Fibroblast of pulmonary artery (primary cell): ENCODE results near the gene POU2AF1.

ENCODE experiments used
- DNase-seq: peaks from one replicate; pipeline ENCODE4 v3.0.0-alpha.2; 2010; ENCODE audit warnings: low read depth
- H3K4me3 ChIP-seq: replicated peaks from 2 replicates; pipeline ENCODE4 v1.5.1; 2011; ENCODE audit warnings: low read depth, mild to moderate bottlenecking, control low read depth, low read length, moderate library complexity
- TF ChIP-seq, protein P1 (sequence below): IDR thresholded peaks from 2 replicates; pipeline ENCODE4 v1.5.1; 2011; ENCODE audit warnings: mild to moderate bottlenecking, control low read depth, low read length, inconsistent platforms; ENCODE audit errors: missing control alignments

The POU2AF1 gene

DNA sequence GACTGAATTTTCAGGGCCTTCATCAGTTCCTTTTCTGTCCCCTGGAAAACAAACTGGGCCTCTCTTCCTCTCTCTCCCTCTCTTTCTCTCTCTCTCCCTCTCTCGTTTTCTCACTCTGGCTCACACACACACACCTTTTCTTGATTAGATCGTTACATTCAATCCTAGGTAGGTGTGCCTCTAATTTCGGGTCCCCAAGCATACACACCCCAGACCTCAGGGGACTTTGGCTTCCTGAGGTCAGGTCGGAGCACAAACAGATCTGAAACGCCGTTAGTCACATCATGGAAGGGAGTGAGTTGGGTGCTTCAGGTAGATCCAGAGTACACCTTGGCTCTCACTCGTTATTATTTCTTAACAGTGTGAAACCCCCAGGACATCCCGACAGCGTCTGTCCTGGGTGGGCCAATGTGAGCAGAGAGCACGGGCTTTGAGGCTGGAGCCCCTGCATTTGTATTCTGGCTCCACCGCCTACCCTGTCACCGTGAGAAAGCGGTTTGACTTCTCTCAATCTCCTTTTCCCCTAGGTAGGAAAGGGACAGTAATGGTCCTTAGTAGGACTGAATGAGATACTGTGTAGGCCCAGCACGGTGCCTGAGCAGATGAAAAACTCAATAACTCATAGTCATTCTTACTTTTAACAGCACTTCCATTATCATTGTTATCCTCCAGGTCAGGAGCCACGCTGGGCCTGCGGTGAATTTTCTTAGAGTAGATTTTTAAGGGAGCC, 37.3 kb upstream of the POU2AF1 start:
- no peak for DNase-seq
- H3K4me3 ChIP-seq = no peak overlapping the region
- TF ChIP-seq, protein P1, sequence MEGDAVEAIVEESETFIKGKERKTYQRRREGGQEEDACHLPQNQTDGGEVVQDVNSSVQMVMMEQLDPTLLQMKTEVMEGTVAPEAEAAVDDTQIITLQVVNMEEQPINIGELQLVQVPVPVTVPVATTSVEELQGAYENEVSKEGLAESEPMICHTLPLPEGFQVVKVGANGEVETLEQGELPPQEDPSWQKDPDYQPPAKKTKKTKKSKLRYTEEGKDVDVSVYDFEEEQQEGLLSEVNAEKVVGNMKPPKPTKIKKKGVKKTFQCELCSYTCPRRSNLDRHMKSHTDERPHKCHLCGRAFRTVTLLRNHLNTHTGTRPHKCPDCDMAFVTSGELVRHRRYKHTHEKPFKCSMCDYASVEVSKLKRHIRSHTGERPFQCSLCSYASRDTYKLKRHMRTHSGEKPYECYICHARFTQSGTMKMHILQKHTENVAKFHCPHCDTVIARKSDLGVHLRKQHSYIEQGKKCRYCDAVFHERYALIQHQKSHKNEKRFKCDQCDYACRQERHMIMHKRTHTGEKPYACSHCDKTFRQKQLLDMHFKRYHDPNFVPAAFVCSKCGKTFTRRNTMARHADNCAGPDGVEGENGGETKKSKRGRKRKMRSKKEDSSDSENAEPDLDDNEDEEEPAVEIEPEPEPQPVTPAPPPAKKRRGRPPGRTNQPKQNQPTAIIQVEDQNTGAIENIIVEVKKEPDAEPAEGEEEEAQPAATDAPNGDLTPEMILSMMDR = no peak

DNA sequence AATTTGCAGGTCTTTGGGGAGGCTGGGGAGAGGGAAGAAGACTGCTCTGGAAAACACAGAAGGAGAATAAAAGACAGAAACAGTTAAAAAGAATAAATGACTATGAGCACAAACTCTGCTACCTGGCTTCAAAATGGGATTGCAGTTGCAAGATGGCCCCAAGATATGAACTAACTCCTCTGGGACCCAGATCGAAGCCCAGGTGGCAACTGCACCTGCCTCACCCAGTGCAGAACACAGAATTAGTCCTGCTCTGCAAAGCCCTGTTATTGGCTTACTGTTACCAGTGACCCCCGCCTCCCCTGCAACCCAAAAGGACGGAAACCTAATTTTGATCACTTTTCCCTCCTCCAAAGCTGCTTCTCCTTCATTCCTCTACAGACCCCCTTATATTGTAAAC, 35.9 kb upstream of the POU2AF1 start:
- DNase-seq = no peak
- TF ChIP-seq, protein P1 = no peak
- H3K4me3 ChIP-seq = no peak overlapping the region

DNA sequence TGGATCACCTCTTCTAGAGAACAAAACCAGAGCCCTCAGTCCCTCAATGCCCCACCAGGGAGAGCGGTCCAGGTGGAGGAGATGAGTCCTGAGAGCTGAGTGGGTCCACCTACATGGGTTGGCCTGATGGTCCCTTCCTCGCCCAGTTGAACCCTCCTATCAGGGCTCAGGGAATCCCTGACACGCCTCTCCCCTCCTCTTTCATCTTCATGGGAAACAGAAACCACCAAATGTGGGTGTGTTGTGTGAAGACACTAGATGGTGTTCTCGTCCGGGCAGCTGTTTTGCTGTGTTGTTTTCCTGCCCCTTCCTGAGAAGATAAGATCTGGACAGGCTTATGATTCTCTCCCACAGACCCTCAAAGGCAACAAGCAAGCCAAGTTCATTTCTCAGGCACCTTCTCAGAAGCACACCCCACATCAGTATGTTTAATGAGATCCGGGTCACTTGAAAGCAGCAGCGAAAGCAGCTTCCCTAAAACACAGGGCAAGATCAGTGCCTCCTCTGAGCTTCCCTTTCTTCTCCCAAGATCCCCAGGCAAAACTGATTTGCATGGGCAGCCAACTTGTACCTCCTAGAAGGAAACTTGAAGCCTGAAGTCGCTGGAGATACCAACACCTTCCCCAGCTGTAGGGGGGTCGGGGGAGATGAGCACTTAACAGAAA, 35.3 kb upstream of the POU2AF1 start:
- DNase-seq = no peak
- TF ChIP-seq, protein P1 = no peak
- H3K4me3 ChIP-seq = no peak overlapping the region

DNA sequence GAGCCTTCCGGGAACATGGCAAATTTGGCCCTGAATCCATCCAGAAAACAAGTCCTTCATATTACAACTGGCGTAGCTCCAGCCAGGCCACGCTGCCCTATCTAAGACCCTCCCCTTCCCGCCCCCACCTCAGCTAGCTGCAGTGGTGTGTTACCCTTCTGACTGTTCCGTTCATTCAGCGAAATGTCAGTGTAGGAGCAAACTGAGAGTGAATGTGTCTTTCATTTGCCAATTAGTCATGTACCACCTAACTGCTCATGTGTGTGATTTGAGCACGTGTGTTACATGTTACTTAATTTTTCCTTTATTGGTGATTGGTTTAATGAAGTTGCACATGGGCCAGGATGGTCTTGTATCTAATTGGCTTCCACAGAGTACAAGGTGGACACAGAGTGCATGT, 34.8 kb upstream of the POU2AF1 start:
- no peak overlapping the region for H3K4me3 ChIP-seq
- no peak for DNase-seq
- TF ChIP-seq, protein P1 = no peak

DNA sequence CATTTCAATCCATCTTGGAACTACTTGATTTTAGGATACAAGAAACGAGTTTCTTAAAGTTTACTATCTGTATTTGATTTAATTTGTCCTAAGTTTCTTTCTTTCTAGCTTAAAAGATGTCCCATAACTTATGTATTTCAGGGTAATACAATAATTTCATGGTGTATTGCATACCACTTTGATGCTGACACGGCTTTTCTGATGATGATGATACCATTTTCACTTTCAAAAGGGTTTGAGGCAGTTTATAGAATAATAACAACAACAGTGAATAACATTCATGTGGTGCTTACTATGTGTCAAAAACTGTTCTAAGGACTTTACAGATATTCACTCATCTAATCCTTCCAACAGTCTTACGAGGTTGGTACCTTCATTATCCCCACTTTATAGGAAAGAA, 33.2 kb upstream of the POU2AF1 start:
- no peak overlapping the region for H3K4me3 ChIP-seq
- no peak for DNase-seq
- TF ChIP-seq, protein P1 = no peak

DNA sequence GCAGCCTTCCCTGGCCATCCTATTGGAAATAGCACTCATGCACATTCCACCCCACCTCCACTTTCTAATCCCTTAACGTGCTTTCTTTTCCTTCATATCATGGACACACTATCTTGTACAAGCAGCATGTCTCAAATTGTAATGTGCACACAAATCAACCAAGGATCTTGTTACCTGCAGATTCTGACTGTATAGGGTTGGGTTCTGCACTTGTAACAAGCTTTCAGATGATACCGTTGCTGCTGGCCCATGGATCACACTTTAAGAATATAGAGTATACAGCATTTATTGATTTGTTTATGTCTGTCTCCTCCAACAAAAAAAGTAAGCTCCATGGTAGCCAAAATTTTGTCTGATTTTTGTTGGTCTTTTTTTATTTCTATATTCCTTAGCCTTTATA, 32.4 kb upstream of the POU2AF1 start:
- TF ChIP-seq, protein P1 = no peak
- no peak for DNase-seq
- H3K4me3 ChIP-seq = no peak overlapping the region
